Measurements from ENCODE around the gene PSTPIP1. TPM values are rescaled to one million over a fixed set of nuclear protein-coding genes. Genes with fewer than 3 reads are reported as not detected.

PSTPIP1 gene
- total RNA-seq, 2 donors from 2014 or later: 3.3 to 3.6 TPM

DNA sequence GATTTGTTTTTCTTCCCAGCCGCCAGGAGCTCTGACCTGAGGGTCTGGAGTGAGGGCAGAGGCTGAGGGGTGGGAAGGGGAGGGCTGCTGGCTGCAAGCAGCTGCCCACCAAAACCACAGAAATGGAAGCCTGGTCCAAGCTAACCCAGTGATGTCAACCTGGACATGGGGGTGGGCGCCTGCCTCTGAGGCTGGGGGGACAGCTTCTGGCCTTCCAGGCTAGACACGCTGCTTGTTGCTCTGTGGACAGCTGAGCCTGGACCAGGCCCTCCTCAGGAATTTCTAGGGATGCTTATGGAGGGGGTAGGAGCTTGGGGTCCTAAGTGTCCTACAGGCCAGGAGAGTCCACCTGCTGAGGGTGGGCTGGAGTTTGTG lies 21.4 kb downstream of the PSTPIP1 start:
- no peaks in the 10 kb centered on the region for H3K9me3 ChIP-seq
- H3K36me3 ChIP-seq (replicated peaks in 1 of 2; ENCODE audit: insufficient read depth in 1 of 2, low read depth in 2 of 2): no peaks in the 10 kb centered on the region
- intact Hi-C loops (cut with DNase I): no loop called here
- TF ChIP-seq, protein P1, sequence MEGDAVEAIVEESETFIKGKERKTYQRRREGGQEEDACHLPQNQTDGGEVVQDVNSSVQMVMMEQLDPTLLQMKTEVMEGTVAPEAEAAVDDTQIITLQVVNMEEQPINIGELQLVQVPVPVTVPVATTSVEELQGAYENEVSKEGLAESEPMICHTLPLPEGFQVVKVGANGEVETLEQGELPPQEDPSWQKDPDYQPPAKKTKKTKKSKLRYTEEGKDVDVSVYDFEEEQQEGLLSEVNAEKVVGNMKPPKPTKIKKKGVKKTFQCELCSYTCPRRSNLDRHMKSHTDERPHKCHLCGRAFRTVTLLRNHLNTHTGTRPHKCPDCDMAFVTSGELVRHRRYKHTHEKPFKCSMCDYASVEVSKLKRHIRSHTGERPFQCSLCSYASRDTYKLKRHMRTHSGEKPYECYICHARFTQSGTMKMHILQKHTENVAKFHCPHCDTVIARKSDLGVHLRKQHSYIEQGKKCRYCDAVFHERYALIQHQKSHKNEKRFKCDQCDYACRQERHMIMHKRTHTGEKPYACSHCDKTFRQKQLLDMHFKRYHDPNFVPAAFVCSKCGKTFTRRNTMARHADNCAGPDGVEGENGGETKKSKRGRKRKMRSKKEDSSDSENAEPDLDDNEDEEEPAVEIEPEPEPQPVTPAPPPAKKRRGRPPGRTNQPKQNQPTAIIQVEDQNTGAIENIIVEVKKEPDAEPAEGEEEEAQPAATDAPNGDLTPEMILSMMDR (IDR thresholded peaks at IDR 0.05): no peak
- no peak for TF ChIP-seq POLR2A (IDR thresholded peaks at IDR 0.05)
- no peak overlapping the region for H3K27ac ChIP-seq
- no peaks in the 10 kb centered on the region for H3K27me3 ChIP-seq
- DNase-seq: no peak
- ATAC-seq: no peak
- no peak overlapping the region for H3K4me3 ChIP-seq
- WGBS, 2 donors: 80 to 85% methylated on average over 1 to 3 of the region's 3 CpGs
- H3K4me1 ChIP-seq: no peaks in the 10 kb centered on the region

DNA sequence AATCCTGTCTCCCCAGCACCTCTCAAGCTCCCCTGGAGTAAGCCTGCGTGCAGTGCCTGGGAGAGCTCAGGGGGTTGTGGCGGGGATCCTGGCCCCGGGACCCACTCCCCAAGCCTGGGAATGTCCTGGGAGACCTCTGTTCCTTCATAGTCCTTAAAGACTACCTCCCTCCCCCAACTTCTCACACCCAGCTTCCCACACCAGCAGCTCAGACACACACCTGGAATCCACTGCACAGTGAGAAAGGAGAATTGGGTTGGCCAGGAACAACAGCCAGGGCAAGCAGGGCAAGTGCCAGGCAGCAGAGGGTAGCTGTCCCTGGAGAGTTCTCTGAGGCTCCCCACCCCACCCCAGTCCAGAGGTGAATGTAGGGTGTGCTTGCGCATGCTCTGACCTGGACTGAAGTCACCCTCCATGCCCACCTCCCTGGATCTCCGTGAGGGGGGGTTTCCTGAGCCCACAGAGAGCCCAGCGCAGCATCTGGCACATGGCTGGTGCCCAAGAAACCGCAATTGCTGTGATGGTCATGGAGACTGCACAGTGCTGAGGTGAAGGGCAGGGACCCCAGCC lies 22.2 kb downstream of the PSTPIP1 start:
- H3K27me3 ChIP-seq: no peaks in the 10 kb centered on the region
- DNase-seq: no peak
- no peaks in the 10 kb centered on the region for H3K9me3 ChIP-seq
- WGBS, 2 donors: 78 to 84% methylated on average over 6 to 7 of the region's 7 CpGs
- no peaks in the 10 kb centered on the region for H3K36me3 ChIP-seq (replicated peaks in 1 of 2; ENCODE audit: insufficient read depth in 1 of 2, low read depth in 2 of 2)
- H3K4me3 ChIP-seq: no peak overlapping the region
- TF ChIP-seq, protein P1 (IDR thresholded peaks at IDR 0.05): no peak
- no peak for TF ChIP-seq POLR2A (IDR thresholded peaks at IDR 0.05)
- intact Hi-C loops (cut with DNase I): no loop called here
- no peaks in the 10 kb centered on the region for H3K4me1 ChIP-seq
- ATAC-seq: no peak
- H3K27ac ChIP-seq: no peak overlapping the region

DNA sequence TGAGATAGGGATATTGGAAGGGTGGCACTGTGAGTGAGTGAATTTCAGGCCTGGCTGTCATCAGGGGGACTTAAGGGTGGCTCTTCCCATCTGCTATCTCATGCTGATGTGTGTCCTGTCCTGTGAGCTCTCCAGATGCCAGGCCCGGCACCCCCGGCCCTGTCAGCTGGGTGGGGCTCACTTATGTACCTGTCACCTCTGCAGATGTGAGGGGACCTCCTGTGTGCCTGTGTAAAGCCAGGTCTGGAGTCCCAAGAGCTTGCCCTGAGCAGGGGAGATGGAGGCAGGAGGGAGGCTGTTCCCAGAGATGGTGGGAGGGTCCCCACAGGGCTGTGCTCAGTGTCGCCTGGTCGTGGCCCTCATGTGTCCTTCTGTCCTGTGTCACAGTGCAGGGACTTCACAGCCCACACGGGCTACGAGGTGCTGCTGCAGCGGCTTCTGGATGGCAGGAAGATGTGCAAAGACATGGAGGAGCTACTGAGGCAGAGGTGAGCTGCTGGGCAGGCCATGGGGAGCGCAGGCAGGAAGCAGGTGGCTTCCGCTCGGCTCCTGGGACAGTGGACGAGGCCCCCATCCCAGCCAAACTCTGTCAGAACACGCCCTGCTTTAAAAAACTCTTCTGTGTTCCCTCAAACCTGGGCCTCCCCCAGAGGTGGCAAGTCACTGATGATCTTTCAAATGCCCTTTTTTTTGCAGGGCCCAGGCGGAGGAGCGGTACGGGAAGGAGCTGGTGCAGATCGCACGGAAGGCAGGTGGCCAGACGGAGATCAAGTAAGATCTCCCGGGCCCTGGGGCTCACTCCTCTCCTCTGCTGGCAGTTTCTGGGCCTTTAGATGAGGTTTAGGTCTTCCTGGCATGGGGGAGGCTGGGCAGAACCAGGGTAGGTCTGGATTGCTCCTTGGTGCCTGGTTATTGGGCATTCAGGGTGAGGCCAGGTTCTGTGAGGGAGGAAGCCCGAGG lies 23.1 kb downstream of the PSTPIP1 start:
- DNase-seq (no peak), ATAC-seq (no peak)
- Histone ChIP-seq H3K27me3 (no peaks in the 10 kb centered on the region), H3K27ac (no peak overlapping the region), H3K4me1 (no peaks in the 10 kb centered on the region), H3K36me3 (replicated peaks in 1 of 2; ENCODE audit: insufficient read depth in 1 of 2, low read depth in 2 of 2) (no peaks in the 10 kb centered on the region), H3K9me3 (no peaks in the 10 kb centered on the region), H3K4me3 (no peak overlapping the region)
- WGBS, 2 donors: 85 to 90% methylated on average over 15 to 20 of the region's 20 CpGs
- intact Hi-C loops (cut with DNase I): no loop called here
- TF ChIP-seq POLR2A (IDR thresholded peaks at IDR 0.05): no peak
- TF ChIP-seq, protein P1 (IDR thresholded peaks at IDR 0.05): no peak

DNA sequence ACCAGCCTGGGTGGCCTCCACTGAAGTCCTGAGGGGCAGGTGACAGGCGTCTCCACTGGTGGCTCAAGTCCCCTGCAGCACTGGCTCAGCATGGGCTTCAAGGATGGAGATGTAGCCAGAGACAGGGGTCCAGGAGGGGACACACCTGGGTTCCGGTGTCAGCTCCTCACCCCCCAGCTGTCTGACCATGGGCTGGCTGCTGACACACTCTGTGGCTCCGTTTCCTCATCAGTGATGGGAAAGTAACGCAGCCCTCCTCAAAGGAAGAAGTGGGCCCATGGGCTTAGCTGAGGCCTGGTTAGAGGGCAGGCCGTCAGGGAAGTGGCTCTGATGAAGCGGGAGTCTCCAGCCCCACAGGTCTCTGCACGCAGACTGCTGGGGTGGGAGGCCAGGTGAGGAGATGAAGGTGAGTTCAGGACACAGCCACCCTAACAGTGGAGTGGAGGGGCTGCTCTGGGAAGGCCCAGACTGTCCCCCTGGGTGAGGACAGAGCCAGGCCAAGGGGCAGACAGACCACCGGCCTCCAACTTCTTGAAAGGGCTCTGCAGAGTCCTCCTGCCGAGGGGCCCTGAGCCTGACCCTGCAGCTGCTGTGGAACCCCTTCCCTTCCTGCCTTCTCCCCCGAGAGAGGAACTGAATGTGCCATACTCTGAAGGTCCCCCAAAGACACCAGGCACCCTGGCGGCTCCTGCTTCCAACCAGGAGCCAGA lies 24.0 kb downstream of the PSTPIP1 start:
- Histone ChIP-seq H3K27ac (no peak overlapping the region), H3K36me3 (replicated peaks in 1 of 2; ENCODE audit: insufficient read depth in 1 of 2, low read depth in 2 of 2) (no peaks in the 10 kb centered on the region), H3K9me3 (no peaks in the 10 kb centered on the region), H3K4me3 (no peak overlapping the region), H3K27me3 (no peaks in the 10 kb centered on the region), H3K4me1 (peaks cover under 1% of the 10 kb centered on the region)
- DNase-seq (no peak), ATAC-seq (no peak)
- intact Hi-C loops (cut with DNase I): no loop called here
- TF ChIP-seq, protein P1 (IDR thresholded peaks at IDR 0.05): no peak
- no peak for TF ChIP-seq POLR2A (IDR thresholded peaks at IDR 0.05)
- WGBS, 2 donors: 80 to 83% methylated on average over 7 to 11 of the region's 11 CpGs
